Thymus (tissue), 11 donors: Measurements from ENCODE around the gene SUGCT. TPM values are rescaled to one million over a fixed set of nuclear protein-coding genes. Genes with fewer than 3 reads are reported as not detected.

Experiments
- DNase-seq, 9 donors: peaks; one replicate each; pipeline ENCODE4 v3.0.0-alpha.2; 2013; ENCODE audit warnings: low spot score in 9 of 9, low read depth in 6 of 9, missing footprints in 1 of 9
- H3K27ac ChIP-seq, 2 donors: one replicate each; pipeline ENCODE4 v1.5.1; 2013; ENCODE audit warnings: control low read depth in 1 of 2, low read depth in 1 of 2, low read length in 1 of 2, mild to moderate bottlenecking in 1 of 2, moderate library complexity in 1 of 2
- H3K27me3 ChIP-seq, 2 donors: one replicate each; pipeline ENCODE4 v1.5.1; 2013; ENCODE audit warnings: low read length in 1 of 2; ENCODE audit not compliant: control insufficient read depth in 2 of 2, insufficient read depth in 1 of 2
- H3K36me3 ChIP-seq, 2 donors: one replicate each; pipeline ENCODE4 v1.5.1; 2013; ENCODE audit warnings: low read length in 1 of 2, mild to moderate bottlenecking in 1 of 2, moderate library complexity in 1 of 2; ENCODE audit not compliant: control insufficient read depth in 2 of 2, insufficient read depth in 2 of 2
- H3K4me1 ChIP-seq, 2 donors: one replicate each; pipeline ENCODE4 v1.5.1; 2013; ENCODE audit warnings: low read length in 2 of 2; ENCODE audit not compliant: control insufficient read depth in 2 of 2, insufficient read depth in 2 of 2
- H3K4me3 ChIP-seq, 2 donors: one replicate each; pipeline ENCODE4 v1.5.1; 2013; ENCODE audit warnings: low read length in 2 of 2, control low read depth in 1 of 2, mild to moderate bottlenecking in 1 of 2
- H3K9me3 ChIP-seq, 2 donors: one replicate each; pipeline ENCODE4 v1.5.1; 2013; ENCODE audit warnings: low read length in 1 of 2, mild to moderate bottlenecking in 1 of 2; ENCODE audit not compliant: control insufficient read depth in 2 of 2, insufficient read depth in 1 of 2
- WGBS: extraction: QIAGEN DNeasy Blood & Tissue Kit; methylation state at CpG from one replicate; pipeline ENCODE4 v1.1.7; 2013; 5-methylcytosine and 5-hydroxymethylcytosine counted together
- polyA plus RNA-seq: library from polyadenylated mRNA; stranded (reverse); fragments of 200-250 nt; gene quantifications from one replicate; pipeline ENCODE4 v1.2.3, GENCODE V29; 2013
- total RNA-seq: library from RNA; stranded (reverse); fragments of 120-200 nt; gene quantifications from one replicate; pipeline ENCODE4 v1.2.4, GENCODE V29; 2013
- donor health status: healthy.

Gene SUGCT
- total and polyA plus RNA-seq, 2 donors, result 1.6 to 5.5 TPM

DNA sequence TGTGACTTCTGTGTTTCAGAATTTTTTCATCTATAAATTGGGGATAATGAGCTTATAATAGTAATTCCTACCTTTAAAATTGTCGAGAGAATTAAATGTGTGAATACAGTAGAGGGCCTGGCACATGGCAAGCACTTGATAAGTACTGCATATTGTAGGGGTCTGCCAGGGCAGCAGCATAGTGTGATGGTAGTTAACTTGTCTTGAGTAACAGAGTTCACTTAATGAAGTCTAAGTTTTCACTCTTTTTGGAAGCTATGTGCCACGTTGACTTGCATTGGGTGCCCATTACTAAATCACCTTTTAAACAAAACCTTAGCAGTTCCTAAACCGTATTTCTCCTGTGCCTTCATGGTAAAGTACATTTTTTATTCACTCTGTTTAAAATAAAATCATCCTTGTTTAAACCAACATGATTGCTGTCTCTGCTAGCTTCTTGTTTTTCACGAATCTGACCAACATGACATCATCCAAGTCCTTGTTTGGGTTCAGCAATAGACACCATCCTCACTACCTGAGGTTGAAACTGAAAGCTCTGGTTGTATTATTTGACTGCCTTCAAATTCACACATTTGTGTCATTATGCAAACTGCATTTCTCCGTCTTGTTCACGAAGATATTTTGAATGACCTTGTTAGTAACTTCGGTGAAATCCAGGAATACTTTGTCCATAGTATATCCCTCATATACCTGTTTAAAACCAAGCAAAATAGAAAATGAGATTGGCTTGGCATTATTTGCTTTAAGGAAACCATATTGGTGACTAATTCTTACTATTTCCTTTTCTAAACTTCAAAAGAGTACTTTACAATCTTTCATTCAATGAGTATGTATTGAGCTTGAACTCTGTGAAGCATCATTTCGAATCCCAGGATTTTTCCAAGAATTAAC lies 340.2 kb downstream of the SUGCT start:
- H3K27me3 ChIP-seq, result no peaks in the 10 kb centered on the region
- H3K27ac ChIP-seq, result no peak overlapping the region
- no peaks in the 10 kb centered on the region for H3K9me3 ChIP-seq
- H3K4me3 ChIP-seq, result no peak overlapping the region
- WGBS, result 96% methylated on average over 8 of the region's 8 CpGs
- H3K4me1 ChIP-seq, result no peaks in the 10 kb centered on the region
- DNase-seq, result no peak
- H3K36me3 ChIP-seq, result no peaks in the 10 kb centered on the region

DNA sequence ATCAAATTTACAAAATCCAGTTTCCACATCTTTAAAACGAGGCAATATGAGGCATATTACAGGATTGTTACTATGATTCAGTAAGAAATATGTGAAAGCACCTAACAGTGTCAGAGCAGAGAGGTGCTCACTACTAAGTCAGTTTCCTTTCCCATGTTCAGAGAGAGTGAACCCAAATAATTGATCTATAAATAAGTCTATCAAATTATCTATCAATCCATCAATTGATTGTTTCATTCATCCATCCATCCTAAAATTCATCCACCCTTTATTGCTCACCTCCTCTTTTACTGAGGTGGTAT lies 340.8 kb downstream of the SUGCT start:
- Histone ChIP-seq H3K27me3 (no peaks in the 10 kb centered on the region), H3K9me3 (no peaks in the 10 kb centered on the region), H3K27ac (no peak overlapping the region), H3K36me3 (no peaks in the 10 kb centered on the region), H3K4me3 (no peak overlapping the region), H3K4me1 (no peaks in the 10 kb centered on the region)
- DNase-seq, result no peak
- 88% methylated on average over 1 of the region's 1 CpG for WGBS

DNA sequence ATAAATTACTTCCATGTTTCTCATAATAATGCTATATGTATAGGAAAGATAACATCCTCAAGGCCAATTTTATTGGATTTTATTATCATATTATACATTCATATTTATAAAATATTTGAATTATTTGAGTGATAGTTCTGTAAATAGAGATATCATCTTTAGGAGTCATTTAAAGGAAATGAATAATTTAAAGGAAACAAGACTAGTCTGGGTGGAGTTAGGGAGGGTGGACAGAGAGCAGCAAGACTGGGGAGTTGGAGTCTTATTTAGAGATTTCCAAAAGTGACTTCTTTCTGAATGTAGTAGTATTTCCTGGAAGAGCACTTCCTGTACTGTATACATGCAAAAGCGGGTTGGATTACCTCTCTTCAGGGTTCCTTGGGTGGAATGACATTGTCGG lies 342.3 kb downstream of the SUGCT start:
- Histone ChIP-seq H3K27ac (no peak overlapping the region), H3K9me3 (no peaks in the 10 kb centered on the region), H3K27me3 (no peaks in the 10 kb centered on the region), H3K4me1 (no peaks in the 10 kb centered on the region), H3K4me3 (no peak overlapping the region), H3K36me3 (no peaks in the 10 kb centered on the region)
- 98% methylated on average over 2 of the region's 2 CpGs for WGBS
- no peak for DNase-seq

DNA sequence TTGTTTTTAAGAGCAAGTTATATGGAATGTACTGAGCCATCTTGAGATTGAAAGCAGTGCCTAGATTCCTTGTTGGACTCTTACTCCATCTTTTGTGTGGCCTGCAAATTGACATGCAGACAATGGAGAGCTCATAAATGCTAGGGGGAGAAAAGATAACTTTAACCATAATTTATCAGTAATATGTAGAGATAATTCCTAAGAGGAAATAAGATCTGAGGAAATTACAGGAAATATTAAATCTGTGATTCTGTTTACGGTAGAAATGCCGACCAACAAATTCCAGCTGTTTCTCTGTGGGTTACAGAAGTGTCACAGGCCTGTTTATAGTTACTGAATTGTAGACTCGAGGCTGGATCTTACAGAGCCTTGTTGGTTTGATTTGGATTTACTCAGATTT lies 348.0 kb downstream of the SUGCT start:
- WGBS, result 91% methylated on average over 3 of the region's 3 CpGs

DNA sequence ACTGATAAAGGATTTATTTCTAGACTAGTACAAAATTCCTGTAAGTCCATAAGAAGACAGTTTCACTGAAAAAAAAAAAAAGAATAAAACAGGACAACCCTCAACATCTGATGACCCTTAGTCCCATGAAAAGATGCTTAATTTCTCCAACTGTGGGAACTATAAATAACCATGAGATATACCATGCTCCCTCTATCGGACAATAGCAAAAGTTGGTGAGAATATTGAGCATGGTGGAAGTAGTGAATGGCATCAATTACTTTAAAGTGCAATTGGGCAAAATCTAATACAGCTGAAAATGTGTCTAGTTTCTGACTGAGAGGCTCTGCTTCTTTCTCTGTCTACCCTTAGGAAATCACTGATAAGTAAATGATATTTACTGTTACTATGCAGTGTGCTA lies 348.8 kb downstream of the SUGCT start:
- 88% methylated on average over 1 of the region's 1 CpG for WGBS
- no peak for DNase-seq

More for the DNA sequence above, 348.0 kb downstream of the SUGCT start:
- H3K9me3 ChIP-seq, result no peaks in the 10 kb centered on the region
- no peak for DNase-seq
- no peaks in the 10 kb centered on the region for H3K36me3 ChIP-seq
- no peak overlapping the region for H3K27ac ChIP-seq
- no peaks in the 10 kb centered on the region for H3K4me1 ChIP-seq
- H3K4me3 ChIP-seq, result no peak overlapping the region
- H3K27me3 ChIP-seq, result no peaks in the 10 kb centered on the region

DNA sequence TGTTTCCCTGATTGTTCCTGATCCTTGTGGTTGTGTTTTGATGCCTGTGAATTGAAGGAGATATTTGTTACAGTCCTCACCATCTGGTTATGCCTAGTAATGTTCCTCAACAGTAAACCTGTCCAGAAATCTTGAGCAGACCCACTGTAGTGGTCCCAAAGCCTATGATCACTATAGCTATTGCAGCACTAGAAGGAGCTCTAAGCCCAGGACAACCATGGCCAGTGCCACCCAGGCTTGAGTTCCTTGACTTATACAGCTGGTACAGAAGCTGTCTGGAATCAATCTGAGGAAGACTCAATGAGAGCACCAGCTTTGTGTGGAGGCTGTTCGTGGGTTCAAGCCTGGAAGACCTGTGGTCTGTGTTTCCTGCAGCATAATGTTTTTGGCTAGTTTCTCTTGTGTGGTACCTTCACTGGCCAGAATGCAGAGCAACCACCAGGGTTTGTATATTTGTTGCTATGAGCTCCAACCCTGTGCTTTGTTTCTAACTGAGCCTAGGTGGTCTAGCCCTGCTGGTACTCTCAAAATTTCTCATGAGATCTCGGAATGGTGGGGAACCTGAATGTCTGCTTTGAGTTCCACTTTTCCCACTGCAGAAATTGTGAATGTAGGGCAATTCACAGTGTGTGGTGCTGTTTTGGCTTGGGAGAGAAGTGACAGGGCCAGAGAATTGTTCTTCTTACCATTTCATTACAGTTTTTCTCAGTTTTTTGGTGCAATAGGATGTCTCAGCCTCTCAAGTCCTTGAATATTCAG lies 355.2 kb downstream of the SUGCT start:
- H3K9me3 ChIP-seq, result no peaks in the 10 kb centered on the region
- H3K4me3 ChIP-seq, result no peak overlapping the region
- H3K27ac ChIP-seq, result no peak overlapping the region
- WGBS, result 63% methylated on average over 2 of the region's 2 CpGs
- no peaks in the 10 kb centered on the region for H3K4me1 ChIP-seq
- no peaks in the 10 kb centered on the region for H3K27me3 ChIP-seq
- H3K36me3 ChIP-seq, result no peaks in the 10 kb centered on the region
- peak in 1 of 9 donors; percentile 6 for DNase-seq

More for the DNA sequence above, 348.8 kb downstream of the SUGCT start:
- Histone ChIP-seq H3K27me3 (no peaks in the 10 kb centered on the region), H3K36me3 (no peaks in the 10 kb centered on the region), H3K4me3 (no peak overlapping the region), H3K4me1 (no peaks in the 10 kb centered on the region), H3K9me3 (no peaks in the 10 kb centered on the region), H3K27ac (no peak overlapping the region)

DNA sequence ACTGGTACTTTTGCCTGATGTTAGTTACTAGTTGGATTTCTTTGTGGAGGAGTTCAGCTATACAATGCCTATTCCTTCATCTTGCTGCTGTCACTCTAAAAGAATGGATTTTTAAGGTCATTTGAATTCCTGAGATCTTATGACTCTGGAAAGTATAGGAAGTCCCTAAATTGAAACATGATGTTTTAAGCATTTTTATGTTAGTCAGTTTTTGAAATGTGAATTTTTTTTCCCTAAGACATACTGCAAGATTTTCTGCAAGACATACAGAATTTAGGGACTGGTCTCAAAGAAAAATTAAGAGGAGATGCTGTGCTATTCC lies 355.8 kb downstream of the SUGCT start:
- no peak overlapping the region for H3K27ac ChIP-seq
- no peaks in the 10 kb centered on the region for H3K4me1 ChIP-seq
- no peak overlapping the region for H3K4me3 ChIP-seq
- no peaks in the 10 kb centered on the region for H3K27me3 ChIP-seq
- DNase-seq, result no peak
- H3K9me3 ChIP-seq, result no peaks in the 10 kb centered on the region
- H3K36me3 ChIP-seq, result no peaks in the 10 kb centered on the region

DNA sequence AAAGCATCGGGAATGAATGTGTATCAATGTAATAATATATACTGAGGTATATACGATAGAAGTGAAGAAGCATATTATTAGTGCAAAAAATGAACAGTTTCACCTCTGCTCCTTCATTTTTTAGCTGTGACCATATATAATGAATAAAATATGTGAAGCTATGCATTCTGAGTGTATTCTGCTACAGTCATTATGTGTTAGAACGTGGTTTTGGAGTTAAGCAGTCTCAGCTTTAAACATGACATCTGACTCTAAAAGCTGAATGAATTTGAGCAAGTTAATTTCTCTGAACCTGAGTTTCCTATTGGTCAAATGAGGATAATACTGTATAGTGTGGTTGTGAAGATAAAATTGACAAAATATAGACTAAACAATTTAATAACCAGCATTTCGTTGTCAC lies 358.1 kb downstream of the SUGCT start:
- H3K4me1 ChIP-seq, result no peaks in the 10 kb centered on the region
- H3K9me3 ChIP-seq, result no peaks in the 10 kb centered on the region
- H3K4me3 ChIP-seq, result no peak overlapping the region
- no peaks in the 10 kb centered on the region for H3K36me3 ChIP-seq
- no peak for DNase-seq
- H3K27me3 ChIP-seq, result no peaks in the 10 kb centered on the region
- 96% methylated on average over 4 of the region's 4 CpGs for WGBS
- H3K27ac ChIP-seq, result no peak overlapping the region

DNA sequence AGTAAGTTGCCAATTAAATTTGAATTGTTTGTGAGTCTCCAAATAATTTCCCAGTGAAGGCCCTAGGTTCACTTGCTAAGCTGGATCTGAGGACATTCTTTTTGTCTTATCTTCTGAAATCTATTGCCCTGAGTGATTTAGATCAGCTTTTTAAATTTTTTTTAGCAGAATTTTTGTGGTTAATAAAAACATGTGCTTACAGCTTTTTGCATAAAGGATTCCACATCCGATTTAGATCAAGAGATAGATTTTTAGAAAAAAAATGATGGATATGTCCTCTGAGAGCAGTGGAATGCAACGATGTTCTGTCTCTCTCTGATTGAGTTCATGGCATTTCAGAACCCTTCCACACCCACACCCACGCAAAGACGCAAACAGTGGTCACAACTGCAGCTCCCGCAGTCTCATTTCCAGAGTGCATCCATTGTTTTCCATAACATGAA lies 358.8 kb downstream of the SUGCT start:
- WGBS, result 91% methylated on average over 5 of the region's 5 CpGs
- no peaks in the 10 kb centered on the region for H3K4me1 ChIP-seq
- no peak for DNase-seq
- no peaks in the 10 kb centered on the region for H3K9me3 ChIP-seq
- no peaks in the 10 kb centered on the region for H3K36me3 ChIP-seq
- no peaks in the 10 kb centered on the region for H3K27me3 ChIP-seq
- no peak overlapping the region for H3K27ac ChIP-seq
- no peak overlapping the region for H3K4me3 ChIP-seq
